HG03521 (cell line): Measurements from ENCODE around the gene TMEM86A.

ENCODE experiments used
- ATAC-seq: cut with Tn5 transposase; IDR thresholded peaks from one replicate; pipeline ENCODE4 v1.9.1; 2021; ENCODE audit warnings: mild to moderate bottlenecking, moderate library complexity; ENCODE audit not compliant: unreplicated experiment

Gene TMEM86A

GRCh38 chr11:18699848-18700261, 1.3 kb downstream of the TMEM86A start:
- ATAC-seq, result no peak

GRCh38 chr11:18700375-18700774, 1.8 kb downstream of the TMEM86A start:
- no peak for ATAC-seq

GRCh38 chr11:18700872-18701271, 2.3 kb downstream of the TMEM86A start:
- ATAC-seq, result no peak

- ATAC-seq, result no peak
These were observed 3.1 kb downstream of the TMEM86A start for GRCh38 chr11:18701614-18702216.

- no peak for ATAC-seq
These were observed 4.6 kb downstream of the TMEM86A start for GRCh38 chr11:18703001-18703763.

GRCh38 chr11:18704045-18704645, 5.6 kb downstream of the TMEM86A start:
- ATAC-seq, result no peak

- no peak for ATAC-seq
These were observed 6.1 kb downstream of the TMEM86A start for GRCh38 chr11:18704698-18705097.

- no peak for ATAC-seq
These were observed 7.2 kb downstream of the TMEM86A start for GRCh38 chr11:18705651-18706281.

GRCh38 chr11:18706330-18707243, 8.0 kb downstream of the TMEM86A start:
- no peak for ATAC-seq

- ATAC-seq, result no peak
These were observed 9.3 kb downstream of the TMEM86A start for GRCh38 chr11:18707811-18708340.

- no peak for ATAC-seq
These were observed 10.8 kb downstream of the TMEM86A start for GRCh38 chr11:18709414-18709813.

- no peak for ATAC-seq
These were observed 12.0 kb downstream of the TMEM86A start for GRCh38 chr11:18710545-18710944.

GRCh38 chr11:18713646-18714442, 15.3 kb downstream of the TMEM86A start:
- ATAC-seq, result no peak

- no peak for ATAC-seq
These were observed 15.8 kb downstream of the TMEM86A start for GRCh38 chr11:18714443-18714780.

GRCh38 chr11:18715476-18715875, 16.9 kb downstream of the TMEM86A start:
- no peak for ATAC-seq

- no peak for ATAC-seq
These were observed 21.7 kb downstream of the TMEM86A start for GRCh38 chr11:18720091-18720807.

- ATAC-seq, result peak; percentile 64
These were observed 22.4 kb downstream of the TMEM86A start for GRCh38 chr11:18720808-18721560.

- ATAC-seq, result peak; percentile 58
These were observed 23.1 kb downstream of the TMEM86A start for GRCh38 chr11:18721561-18722292.
